Hematopoietic multipotent progenitor cell treated with erythropoietin and hydrocortisone succinate and interleukin-3 and kit ligand, for 17 days (in vitro differentiated cells): ENCODE measurements around the gene TMEM184B.
A peak's percentile ranks its signal among the peaks of the same experiment; 100 is the strongest.

ENCODE experiments used
- DNase-seq: peaks from one replicate; pipeline ENCODE4 v3.0.0-alpha.2; 2015; ENCODE audit warnings: low spot score

Gene TMEM184B

DNA sequence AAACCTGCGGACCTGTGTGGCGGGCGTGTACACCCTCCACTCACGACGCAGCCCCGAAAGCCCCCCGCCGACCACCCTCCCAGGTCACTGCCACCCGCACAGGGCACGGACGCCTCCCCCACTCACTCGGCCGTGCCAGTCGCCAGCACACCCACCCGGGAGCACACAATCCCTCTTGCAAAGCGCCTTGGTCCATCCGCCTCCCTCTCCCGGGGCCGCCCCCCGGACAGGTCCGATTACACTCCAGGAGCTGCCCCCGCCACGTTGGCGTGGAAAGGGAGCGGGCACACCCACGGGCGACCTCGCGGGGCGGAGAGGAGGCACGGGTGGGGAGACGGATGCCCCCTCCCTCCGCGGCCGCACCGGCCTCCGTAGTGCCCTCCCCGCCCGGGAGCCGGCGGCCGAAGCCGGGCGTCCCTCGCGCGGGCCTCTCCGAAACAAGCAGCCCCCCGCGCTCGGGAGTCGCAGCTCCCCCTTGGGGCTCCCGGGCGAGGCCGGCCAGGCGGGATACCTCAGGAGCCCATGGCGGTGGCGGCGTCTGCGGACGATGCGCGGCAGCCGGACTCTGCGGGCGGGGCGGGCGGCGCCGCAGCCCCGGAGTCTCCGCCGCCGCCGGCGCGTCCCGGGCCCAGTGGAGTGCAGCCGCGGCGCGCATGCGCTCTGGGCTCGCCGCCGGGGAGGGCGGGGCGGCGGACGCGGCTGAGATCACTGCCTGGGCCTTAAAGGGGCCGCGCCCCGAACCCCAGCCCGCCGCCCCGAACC is at the start of gene TMEM184B:
TSS of gene TMEM184B (minus strand) at position 638 of the 762 bp plus-strand sequence. CDS start 25,049 bp downstream, outside the sequence.
- peak; percentile 90 for DNase-seq

DNA sequence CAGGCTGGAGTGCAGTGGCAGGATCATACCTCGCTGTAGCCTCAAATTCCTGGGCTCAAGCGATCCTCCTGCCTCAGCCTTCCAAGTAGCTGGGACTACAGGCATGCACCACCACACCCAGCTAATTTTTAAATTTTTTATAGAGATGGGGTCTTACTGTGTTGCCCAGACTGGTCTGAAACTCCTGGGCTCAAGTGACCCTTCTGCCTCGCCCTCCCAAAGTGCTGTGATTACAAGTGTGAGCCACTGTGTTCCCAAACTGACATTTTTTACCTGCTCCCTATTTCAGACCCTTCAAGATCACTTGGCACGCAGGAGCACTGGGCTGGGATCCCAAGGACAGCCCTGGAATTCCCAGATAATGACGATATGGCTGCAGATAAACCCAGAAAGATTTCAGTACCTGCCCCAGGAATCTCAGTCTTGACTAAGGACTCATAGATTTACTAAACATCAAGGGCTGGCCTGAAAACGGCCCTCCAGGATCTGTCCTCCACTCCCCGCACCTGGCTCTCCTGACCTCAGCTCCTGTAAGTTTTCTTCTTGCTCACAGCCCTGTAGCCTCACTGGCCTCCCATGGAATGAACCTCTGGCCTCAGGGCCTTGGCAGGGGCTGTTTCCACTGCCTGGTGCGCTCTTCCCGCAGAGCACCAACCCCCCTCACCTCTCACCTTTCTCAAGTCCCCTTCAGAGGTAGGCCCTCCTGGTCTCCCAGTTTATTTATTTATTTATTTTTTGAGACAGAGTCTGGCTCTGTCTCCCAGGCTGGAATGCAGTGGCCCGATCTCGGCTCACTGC is 48.0 kb upstream of the TMEM184B start:
- no peak for DNase-seq

DNA sequence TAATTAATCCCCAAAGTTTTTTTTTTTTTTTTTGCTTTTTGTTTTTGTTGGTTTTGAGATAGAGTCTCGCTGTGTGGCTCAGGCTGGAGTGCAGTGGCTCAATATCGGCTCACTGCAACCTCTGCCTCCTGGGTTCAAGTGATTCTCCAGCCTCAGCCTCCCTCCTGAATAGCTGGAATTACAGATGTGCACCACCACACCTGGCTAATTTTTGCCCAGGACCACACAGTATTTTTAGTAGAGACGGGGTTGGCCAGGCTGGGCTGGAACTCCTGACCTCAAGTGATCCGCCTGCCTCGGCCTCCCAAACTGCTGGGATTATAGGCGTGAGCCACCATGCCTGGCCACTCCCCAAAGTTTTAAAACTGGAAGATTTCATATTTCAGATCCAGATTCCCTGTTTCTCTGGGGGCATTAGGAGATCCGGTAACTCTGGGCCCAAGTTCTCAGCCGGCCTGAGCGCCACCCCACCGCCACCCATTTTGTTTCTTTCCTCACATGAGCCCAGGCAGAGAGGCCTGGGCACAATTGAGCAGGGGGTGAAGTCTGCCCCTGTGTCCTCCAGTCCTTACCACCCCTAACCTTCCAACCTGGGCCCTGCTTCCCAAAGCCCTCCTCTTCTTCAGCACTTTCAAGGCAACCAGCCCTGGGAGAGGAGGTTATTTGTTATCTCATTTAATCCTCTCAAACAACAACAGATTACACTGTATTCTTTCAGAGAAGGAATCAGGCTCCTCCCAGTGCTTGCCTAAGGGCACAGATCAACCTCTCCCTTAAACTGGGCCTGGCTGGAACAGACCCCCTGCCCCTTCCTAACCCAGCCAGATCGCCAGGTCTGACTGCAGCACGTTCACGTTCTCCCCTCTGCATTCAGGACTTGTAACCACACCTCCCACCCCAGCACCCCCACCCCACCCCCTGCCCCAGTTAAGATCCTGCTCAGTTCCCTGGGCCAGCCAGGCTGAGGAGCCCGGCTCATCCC is 46.3 kb upstream of the TMEM184B start:
- DNase-seq, result no peak

DNA sequence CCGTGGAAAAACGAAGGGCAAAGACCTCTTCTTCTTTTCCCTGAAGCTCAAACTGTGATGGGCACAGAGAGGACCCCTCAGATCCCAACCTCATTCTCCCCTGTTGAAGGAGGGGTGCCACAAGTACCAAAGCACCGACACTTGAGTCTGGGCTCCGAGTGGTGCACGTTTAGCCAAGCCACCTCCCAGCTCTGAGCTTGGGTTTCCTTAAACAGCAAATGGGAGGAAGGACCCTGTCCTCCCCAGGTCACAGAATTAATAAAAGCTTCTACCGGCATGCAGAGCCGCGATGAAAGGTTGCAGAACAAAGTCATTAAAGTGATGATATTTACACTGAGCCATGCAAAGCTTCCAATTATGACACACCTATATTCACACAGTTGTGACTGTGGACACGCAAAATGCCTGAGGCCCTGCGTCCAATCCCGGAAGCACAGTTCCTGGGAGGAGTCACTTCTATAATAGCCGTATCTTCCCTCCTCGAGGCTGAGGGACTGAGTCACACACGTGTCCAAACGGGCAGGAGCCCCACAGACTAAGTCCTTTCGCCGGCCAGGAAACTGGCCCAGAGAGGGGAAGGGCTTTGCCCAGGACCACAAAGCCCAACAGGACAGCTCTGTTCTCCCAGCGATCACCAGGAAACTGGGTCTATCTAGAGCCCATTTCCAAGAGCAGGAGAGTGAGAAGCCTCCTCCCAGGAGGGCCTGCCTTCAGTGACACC is 45.3 kb upstream of the TMEM184B start:
- peak; percentile 41 for DNase-seq

DNA sequence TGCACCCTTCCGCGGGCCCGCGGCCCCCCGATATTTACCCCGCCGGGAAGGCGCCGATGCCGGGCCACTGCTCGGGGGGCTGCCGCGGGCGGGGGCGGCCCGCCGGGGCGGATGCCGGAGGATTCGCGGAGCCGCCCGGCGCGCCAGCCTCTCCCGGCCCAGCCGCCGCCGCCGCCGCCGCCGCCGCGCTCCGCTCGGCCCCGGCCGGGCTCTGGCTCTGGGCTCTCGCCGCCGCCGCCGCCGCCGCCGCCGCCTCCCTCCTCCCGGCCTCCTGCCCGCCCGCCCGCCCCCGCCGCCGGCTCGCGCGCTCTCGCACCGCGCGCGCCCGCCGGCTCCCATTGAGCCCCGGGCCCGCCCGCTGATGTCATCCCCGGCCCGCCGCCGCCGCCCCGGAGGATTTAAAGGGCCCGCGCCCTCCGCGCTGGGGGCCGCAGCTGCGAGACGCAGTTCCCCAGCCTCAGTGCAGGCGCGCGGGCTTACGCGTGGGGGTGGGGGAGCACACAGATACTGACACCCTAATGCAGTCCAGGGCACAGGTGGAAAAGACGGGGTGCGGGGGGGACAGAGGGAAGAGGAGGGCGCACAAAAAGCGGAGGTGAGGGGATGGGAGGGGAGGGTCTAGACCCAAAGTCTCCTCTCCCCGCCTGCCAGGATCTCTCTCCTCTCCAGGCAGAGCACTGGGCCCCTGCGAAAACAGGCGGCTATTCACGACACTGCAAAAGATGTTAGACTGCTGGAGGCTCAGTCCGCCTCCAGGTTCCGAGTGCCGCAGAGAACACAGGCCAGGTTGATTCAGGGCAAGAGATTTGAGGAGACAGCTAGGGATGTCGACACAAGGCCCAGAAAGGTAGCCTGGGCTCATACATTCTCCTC is 44.5 kb upstream of the TMEM184B start, which contains the start of gene CSNK1E:
TSS of gene CSNK1E (minus strand) at position 312 of the 873 bp plus-strand sequence. CDS start 3,276 bp downstream, outside the sequence.
- peak; percentile 65 for DNase-seq

DNA sequence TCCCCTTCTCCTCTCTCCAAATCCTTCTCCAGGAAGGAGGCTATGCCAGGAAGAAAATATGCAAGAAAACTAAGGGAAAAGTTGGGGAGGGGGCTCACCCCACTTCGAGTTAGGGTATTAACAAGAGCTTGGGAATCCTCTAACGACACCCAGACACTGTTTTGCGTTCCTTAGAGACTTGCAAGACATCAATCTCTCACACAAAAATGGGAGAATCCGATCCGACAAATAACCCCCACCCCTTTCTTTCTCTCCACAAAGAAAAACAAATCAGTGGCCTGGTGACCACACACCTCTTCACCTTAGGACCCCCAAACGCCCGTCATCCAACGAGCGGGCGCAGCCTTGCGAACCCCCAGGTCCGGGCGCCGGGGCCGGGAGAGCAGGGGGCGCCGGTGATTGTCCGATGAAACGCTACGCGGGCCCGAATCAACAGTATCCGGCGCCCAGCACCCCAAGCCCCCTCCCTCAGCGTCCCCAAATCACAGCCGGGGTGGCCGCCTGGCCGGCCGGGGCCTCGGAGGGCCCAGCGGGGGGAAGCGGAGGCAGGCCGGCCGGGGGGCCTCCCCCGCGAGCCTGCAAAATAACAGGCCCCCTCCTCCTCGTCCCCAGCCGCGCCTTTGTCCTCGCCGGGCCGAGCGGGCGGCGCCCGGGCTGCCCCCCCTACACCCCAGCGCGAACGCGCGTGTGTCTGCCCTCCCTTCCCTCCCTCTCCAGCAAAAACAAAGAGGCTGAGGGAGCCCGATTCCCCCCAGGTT is 43.7 kb upstream of the TMEM184B start:
- DNase-seq, result peak; percentile 15

DNA sequence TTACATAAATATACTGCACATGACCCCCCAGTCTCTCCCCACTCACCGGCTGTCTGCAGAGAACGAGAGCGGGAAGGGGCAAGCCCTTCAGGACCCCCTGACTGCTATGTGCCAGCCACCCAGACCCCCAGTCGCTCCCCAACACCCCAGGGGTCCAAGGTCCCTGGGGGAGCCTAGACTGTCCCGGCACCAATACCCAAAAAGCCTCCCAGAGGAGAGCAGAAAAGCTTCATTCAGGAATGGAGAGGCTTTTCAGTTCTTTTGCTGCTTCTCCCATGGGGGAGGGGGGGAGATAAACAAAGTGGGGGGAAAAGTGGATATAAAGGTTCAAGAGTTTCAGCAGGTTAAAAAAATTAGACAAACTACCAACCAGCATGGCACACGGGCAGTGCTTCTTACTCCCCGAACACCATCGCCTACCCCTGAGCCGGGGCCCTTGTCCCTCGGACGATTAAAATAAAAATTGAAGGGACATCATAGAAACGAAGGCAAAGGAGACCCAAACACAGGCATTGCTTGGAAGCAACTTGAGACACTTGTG is 43.1 kb upstream of the TMEM184B start:
- no peak for DNase-seq

DNA sequence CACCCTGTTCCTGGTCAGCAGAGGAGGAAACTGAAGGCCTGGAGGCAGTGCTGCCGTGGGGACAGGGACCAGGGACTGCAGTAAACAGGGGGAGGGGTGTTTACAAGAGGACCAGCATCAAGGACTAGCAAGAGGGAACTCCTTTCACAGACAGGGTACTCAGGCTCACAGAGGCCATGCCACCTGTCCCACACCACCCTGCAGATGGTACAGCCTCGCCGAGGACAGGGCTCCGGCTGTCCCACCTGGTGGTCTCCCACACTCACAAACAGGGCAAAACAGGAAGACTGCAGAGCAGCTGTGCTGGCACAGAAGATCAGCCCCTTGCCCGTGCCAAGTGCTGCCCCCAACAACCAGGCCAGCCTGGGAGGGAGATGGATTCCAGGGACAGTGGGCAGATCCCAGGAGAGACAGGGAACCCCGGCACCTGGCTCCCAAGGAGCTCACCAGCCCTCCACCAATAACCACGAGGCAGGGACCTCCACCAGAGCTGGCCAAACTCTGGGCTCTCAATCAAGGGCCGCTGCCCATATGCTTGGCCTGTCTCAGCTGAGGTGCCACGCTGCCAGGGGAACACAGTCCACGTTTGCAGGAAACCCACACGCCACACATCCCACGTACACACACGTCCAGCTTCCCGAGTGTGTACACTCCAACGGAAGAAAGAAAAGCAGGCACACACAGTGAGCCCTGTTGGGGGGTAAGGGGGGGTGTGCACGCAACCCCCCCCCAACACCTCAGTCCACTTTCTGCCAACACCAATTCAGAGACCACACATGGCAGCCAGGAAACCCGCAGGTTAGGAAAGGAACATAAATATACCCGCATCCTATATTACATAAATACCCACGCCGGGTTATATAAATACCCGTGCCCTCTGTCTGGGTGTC is 42.4 kb upstream of the TMEM184B start:
- DNase-seq, result no peak

DNA sequence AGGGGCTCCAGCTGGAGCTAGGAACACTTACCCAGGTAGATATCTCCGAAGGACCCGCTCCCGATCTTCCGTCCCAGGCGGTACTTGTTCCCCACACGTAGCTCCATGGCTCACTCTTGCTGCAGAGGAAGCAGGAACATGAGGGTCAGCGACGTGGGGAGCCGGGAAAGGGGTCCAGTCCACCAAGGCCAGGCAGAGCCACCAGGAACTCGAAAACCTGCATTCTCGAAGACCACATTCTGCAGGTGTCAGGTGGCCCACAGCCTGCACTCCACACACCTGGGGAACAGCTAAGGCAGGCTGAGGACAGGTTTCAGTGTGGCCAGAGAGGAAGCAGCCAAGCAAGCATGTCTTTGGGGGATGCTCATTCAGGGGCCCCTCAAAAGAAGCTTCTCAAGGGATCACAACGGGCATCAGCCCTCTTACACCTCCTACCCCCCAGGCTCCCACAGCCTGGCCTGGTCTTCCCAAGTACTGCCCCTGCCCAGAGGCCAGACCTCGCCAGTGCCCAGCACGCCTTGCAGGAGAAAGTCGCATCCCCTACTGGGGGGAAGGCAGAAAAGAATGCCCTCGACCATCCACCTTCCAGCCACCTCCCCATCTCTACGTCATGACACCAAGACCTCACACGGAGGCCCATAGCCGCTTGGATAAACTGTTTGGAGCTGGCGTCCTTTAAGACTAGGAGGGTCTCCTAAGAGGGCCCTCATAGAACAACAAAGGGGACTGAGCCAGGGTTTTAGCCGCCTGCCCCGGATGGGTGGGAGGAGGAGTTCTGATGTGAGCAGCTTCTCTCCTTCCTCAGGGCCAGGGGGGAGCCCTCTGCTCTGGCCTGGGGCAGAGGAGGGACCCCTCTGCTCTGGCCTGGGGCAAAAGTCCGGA is 41.5 kb upstream of the TMEM184B start:
- DNase-seq, result no peak

DNA sequence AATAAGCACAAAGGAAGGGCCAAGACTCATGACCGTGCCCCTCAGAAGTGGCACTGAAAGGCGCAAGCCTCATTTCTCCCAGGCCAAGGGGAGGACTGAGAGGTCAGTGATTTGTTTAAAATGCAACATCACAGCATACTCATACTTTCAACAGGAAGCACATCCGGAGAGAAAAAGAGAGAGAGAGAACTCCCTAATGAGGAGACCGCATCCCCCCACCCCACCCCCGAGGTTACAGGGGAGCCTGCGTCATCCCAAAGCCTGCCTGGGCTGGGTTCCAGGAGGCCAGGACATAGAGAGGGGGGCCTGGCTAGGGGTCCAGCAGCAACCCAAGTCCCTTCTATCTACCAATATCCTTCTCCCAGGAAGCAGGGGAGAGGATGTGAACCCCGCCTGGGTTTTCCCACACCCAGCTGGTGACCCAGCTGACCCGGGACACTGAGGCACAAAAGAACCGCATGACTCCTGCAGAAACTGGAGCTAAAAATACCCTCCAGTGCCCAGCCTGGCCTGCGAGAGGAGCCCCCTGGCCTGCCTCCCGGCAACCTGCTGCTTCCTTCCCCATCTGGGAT is 40.7 kb upstream of the TMEM184B start:
- DNase-seq, result no peak

DNA sequence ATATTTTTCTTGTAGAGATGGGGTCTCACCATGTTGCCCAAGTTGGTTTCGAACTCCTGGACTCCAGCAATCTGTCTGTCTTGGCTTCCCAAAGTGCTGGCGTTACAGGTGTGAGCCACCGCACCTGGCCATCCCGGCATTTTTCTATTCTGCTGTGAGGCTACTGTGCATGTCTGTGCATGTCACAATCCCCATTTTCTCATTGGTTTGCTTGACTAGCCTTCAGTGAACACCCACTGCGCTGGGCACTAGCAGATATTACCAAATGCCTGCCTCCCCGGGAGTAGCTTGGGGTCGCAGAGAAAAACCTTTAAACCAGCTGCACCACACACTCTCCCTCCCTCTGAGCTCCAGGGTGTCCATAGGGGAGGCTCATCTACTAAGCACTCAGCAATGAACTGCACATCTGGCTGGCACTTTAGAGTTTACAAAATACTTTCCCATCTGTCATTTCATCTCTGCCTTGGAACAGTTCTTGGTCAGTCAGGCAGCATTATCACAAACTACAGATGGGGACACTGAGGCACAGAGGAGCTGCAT is 39.5 kb upstream of the TMEM184B start:
- no peak for DNase-seq

DNA sequence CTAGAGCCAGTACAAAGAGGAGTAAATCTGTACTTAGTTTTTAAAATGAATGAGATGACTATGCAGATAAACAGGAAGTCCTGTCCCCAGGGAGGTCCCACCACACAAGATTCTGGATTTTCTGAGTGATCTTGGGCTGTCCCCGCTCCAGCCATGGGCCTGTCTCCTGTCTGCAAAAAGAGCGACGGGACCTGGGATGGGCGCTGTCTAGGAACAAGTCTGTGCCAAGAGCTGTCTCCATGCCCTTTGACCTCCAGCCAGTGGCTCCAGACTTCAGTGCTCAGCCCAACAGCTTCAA is 38.5 kb upstream of the TMEM184B start:
- DNase-seq, result no peak

DNA sequence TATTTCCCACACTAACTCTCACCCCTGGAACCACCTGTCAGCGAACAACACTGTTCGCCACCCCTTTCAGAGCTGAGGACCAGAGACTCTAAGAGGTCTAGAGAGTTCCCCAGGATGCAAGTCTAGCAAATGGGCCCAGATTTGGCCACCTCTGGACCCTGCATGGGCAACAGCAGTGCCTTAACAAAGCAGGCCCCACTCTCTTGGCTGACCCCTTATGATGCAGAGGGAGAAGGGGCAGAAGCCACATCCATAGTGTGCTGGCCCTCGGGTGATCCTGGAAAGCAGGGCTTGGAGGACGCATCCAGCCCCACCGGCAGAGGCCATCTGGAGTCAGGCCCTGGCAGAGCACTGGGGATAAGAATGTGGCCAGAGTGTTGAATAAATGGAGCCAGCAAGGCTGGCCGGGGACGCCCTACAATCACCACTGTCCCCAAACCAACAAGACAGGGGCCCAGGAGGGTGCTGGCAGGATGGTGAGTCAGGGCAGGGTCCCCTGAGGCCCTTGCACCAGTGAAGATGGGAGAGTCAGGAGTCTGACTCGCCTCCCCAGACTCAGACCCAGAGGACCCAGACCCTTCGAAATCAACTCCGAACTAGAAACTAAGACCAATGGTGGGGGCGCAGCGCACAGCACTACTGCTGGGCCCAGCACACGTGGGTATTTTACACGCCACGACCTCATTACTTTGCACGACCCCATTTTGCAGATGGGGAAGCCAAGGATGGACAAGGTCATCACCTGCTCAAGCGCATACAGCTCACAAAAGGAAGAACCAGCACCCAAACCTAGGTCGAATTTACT is 37.9 kb upstream of the TMEM184B start:
- no peak for DNase-seq

DNA sequence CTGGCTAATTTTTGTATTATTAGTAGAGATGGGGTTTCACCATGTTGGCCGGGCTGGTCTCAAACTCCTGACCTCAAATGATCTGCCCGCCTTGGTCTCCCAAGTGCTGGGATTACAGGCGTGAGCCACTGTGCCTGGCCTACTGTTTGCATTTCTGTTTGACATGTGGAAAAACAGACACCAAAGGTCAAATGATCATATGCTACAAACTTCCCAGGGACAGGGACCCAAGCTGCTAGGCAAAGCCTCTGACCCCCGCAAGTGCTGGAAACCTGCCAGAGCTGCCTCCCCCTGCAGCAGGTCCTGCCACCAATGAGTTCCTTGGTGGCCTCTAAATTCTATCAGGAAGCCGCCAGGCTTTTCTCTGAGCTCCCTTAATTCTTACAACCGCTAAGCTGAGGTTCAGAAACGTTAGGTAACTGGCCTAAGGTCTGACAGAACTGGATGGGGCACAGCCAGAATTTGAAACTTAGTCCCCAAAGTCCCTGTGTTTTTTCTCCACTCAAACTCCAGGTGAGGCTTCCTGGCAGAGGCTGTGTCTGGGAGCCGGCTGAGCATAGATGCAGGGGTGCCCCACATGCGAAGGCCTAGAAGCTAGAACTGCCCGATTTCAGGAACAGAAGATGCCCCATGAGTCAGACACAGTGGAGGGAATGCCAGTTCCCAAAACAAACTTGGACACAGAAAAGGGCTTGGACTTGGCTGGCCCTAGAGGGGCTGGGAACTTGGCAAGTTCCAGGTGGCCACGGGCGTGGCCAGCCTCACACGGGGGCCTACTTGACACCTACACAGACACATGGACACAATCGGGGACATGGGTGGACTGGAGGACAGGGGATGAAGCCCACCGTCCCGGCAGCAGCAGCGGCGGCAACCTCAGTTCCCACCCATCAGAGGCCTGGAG is 37.1 kb upstream of the TMEM184B start:
- DNase-seq, result no peak
